Sciatic nerve (tissue), 2 donors: Measurements from ENCODE around the gene PARP11. TPM values are rescaled to one million over a fixed set of nuclear protein-coding genes. Genes with fewer than 3 reads are reported as not detected.

Source experiments
- ATAC-seq: fragments of 200-7000 bp; cut with Tn5 transposase; one replicate; pipeline ENCODE4 v1.9.1; 2020; ENCODE audit warnings: mild to moderate bottlenecking, moderate library complexity
- DNase-seq: peaks from one replicate; pipeline ENCODE4 v3.0.0-alpha.2; 2020; ENCODE audit warnings: low spot score
- intact Hi-C: fragments of 100-400 bp; cut with DNase I; formaldehyde crosslinking; loops from one replicate; pipeline ENCODE4 v1.14.2; 2022
- total RNA-seq: library from RNA; stranded (reverse); fragmentation: NEBNext Ultra II Directional; extraction: Animal tissue kit (Norgen Biotek cat#: 25700); gene quantifications from one replicate; pipeline ENCODE4 v1.2.1, GENCODE V29; 2021
- donor health status: DM: no; HTN: no; CAD: no.
- donor health status: DM: no; HTN: no; CAD: no.

Gene PARP11
- total RNA-seq, 1 donor from 2014 or later, result 16.7 TPM

- no peak for DNase-seq
- intact Hi-C loops, result no loop called here
- ATAC-seq, result no peak
Measured at GRCh38 chr12:3835914-3836313, 37.3 kb downstream of the PARP11 start.

GRCh38 chr12:3834774-3835173 lies 38.4 kb downstream of the PARP11 start:
- intact Hi-C loops, result no loop called here
- ATAC-seq, result no peak
- DNase-seq, result no peak

- no peak for DNase-seq
- no peak for ATAC-seq
- intact Hi-C loops, result no loop called here
Measured at GRCh38 chr12:3833670-3834310, 39.4 kb downstream of the PARP11 start.

- ATAC-seq (no peak), DNase-seq (no peak)
- intact Hi-C loops, result no loop called here
Measured at GRCh38 chr12:3832738-3833137, 40.5 kb downstream of the PARP11 start.

GRCh38 chr12:3828888-3829287 lies 44.3 kb downstream of the PARP11 start:
- DNase-seq (no peak), ATAC-seq (no peak)
- intact Hi-C loops, result no loop called here

GRCh38 chr12:3827301-3828000 lies 45.7 kb downstream of the PARP11 start:
- intact Hi-C loops, result no loop called here
- ATAC-seq, result no peak

GRCh38 chr12:3821441-3821840 lies 51.8 kb downstream of the PARP11 start:
- intact Hi-C loops, result no loop called here
- no peak for DNase-seq
- ATAC-seq, result no peak

More at GRCh38 chr12:3827301-3828000, 45.7 kb downstream of the PARP11 start:
- no peak for DNase-seq

GRCh38 chr12:3820122-3820521 lies 53.1 kb downstream of the PARP11 start:
- intact Hi-C loops, result no loop called here
- ATAC-seq, result no peak

GRCh38 chr12:3816266-3816665 lies 56.9 kb downstream of the PARP11 start:
- ATAC-seq, result no peak
- DNase-seq, result no peak
- intact Hi-C loops, result no loop called here

More at GRCh38 chr12:3820122-3820521, 53.1 kb downstream of the PARP11 start:
- no peak for DNase-seq

GRCh38 chr12:3815094-3815766 lies 58.0 kb downstream of the PARP11 start:
- ATAC-seq, result no peak
- no peak for DNase-seq
- intact Hi-C loops, result no loop called here

GRCh38 chr12:3810540-3810939 lies 62.7 kb downstream of the PARP11 start:
- intact Hi-C loops, result no loop called here
- DNase-seq, result no peak
- ATAC-seq, result no peak

GRCh38 chr12:3810016-3810370 lies 63.2 kb downstream of the PARP11 start:
- intact Hi-C loops, result no loop called here
- ATAC-seq, result no peak

GRCh38 chr12:3809357-3810015 lies 63.7 kb downstream of the PARP11 start:
- intact Hi-C loops, result no loop called here
- DNase-seq (no peak), ATAC-seq (no peak)

More at GRCh38 chr12:3810016-3810370, 63.2 kb downstream of the PARP11 start:
- no peak for DNase-seq

GRCh38 chr12:3805077-3805476 lies 68.1 kb downstream of the PARP11 start:
- intact Hi-C loops, result no loop called here
- no peak for ATAC-seq
- DNase-seq, result no peak

- intact Hi-C loops, result loop anchor here (5.0 kb wide), 1 partner anchor 502 kb away; no protein-coding TSS in a partner anchor
- peak; percentile 87 for DNase-seq
- peak; percentile 86 for ATAC-seq
Measured at GRCh38 chr12:3803865-3804472, 69.2 kb downstream of the PARP11 start.

- intact Hi-C loops, result loop anchor here (5.0 kb wide), 1 partner anchor 500 kb away; no protein-coding TSS in a partner anchor
- ATAC-seq, result no peak
- no peak for DNase-seq
Measured at GRCh38 chr12:3802721-3803120, 70.5 kb downstream of the PARP11 start.

- intact Hi-C loops, result no loop called here
- no peak for DNase-seq
- no peak for ATAC-seq
Measured at GRCh38 chr12:3797531-3798048, 75.6 kb downstream of the PARP11 start.

- no peak for DNase-seq
- ATAC-seq, result no peak
- intact Hi-C loops, result no loop called here
Measured at GRCh38 chr12:3795492-3796133, 77.6 kb downstream of the PARP11 start.
